ENCODE results near the gene TMEM108.

Gene TMEM108

DNA sequence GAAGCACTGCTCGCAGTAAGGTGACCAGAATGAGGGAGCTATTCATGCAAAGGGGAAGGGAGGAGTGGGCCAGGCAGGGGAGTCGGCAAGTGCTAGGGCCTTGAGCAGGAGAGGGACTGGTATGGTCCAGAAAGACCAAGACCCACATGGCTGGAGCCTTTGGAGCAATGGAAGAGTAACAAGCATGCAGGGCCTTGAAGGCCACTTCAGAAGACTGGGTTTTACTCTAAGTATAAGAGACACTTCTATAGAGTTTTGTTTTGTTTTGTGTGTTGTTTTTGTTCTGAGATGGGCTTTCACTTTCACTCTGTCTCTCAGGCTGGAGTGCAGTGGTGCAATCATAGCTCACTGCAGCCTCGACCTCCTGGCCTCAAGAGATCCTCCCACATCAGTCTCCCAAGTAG, 403.7 kb downstream of the TMEM108 start:
- no peaks in the 10 kb centered on the region for H3K27me3 ChIP-seq (ENCODE audit: insufficient read depth, low read length)
- H3K4me1 ChIP-seq (ENCODE audit: insufficient read depth, low read length): no peaks in the 10 kb centered on the region
- H3K9me3 ChIP-seq (ENCODE audit: low read length): no peaks in the 10 kb centered on the region
- no peak overlapping the region for H3K4me3 ChIP-seq (ENCODE audit: low read length)
- no peaks in the 10 kb centered on the region for H3K36me3 ChIP-seq (ENCODE audit: insufficient read depth, low read length)
- no peak overlapping the region for H2AFZ ChIP-seq (ENCODE audit: low read depth, low read length)

DNA sequence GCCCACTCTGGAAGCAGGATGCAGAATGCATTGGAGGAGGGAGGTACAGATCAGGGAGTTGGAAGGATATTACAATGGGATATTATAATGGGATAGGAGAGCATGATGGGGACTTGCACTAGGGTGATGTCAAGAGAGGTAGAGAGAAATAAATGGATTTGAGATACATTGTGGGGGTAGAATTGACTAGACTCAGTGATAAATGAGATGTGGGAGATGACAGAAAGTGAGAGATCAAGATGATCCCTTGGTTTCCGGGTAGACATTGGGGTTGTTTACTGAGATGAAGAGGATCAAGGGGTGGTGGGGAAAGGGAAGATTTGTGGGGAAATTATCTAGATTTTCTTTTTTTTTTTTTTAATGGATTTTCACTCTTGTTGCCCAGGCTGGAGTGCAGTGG, 404.3 kb downstream of the TMEM108 start:
- Histone ChIP-seq H2AFZ (ENCODE audit: low read depth, low read length) (no peak overlapping the region), H3K36me3 (ENCODE audit: insufficient read depth, low read length) (no peaks in the 10 kb centered on the region), H3K4me3 (ENCODE audit: low read length) (no peak overlapping the region), H3K4me1 (ENCODE audit: insufficient read depth, low read length) (no peaks in the 10 kb centered on the region), H3K27me3 (ENCODE audit: insufficient read depth, low read length) (no peaks in the 10 kb centered on the region), H3K9me3 (ENCODE audit: low read length) (no peaks in the 10 kb centered on the region)

DNA sequence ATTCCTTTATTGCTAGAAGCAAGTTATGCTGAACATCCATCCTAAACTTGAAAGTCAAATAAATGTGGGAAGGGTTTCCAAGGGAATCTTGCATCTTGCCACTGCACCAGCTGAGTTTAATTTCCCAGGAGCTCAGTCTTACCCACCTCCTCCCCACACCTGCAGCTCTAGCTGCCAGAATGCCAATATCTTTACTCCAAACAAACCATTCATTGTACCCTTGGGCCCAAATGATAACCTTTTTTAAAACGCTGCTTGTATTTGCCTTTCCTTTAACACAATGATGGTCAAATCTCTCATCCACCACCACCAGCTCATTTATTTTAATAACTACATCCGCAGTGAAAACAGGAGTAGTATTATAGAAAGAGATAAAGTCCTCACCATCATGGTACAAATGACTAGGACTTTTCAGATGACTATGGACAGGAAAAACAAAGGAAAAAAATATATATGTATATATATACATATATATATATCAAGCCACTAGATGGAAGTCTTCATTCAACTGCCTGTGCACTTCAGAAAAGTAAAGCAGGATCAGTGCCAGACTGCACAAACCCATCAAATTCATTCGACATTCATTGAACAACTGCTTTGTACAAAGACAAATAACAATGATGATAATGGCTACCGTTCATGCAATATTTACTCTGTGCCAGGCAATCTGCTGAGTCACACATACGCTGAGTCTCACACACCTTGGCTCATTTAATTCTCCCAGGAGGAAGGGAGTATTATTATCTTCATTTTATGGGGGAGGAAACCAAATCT, 405.6 kb downstream of the TMEM108 start:
- Histone ChIP-seq H3K27me3 (ENCODE audit: insufficient read depth, low read length) (no peaks in the 10 kb centered on the region), H3K4me3 (ENCODE audit: low read length) (no peak overlapping the region), H2AFZ (ENCODE audit: low read depth, low read length) (no peak overlapping the region), H3K4me1 (ENCODE audit: insufficient read depth, low read length) (no peaks in the 10 kb centered on the region), H3K9me3 (ENCODE audit: low read length) (no peaks in the 10 kb centered on the region), H3K36me3 (ENCODE audit: insufficient read depth, low read length) (no peaks in the 10 kb centered on the region)

DNA sequence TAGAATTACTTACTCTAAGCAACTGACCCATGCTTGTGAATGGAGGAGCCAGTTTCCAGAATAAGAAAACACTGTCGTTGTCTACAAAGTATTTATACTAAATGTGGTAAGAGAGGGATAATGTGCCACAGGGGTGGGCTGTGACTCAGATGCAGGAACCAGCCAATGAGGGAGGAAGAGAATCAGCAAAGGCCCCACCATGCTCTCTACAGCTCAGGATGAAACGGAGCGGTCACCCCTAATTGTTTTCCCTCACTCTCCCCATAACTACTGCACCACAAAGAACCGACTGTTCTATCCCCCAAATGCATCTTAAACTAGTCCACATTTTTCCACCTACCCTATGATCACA, 406.2 kb downstream of the TMEM108 start:
- Histone ChIP-seq H3K4me3 (ENCODE audit: low read length) (no peak overlapping the region), H3K4me1 (ENCODE audit: insufficient read depth, low read length) (no peaks in the 10 kb centered on the region), H2AFZ (ENCODE audit: low read depth, low read length) (no peak overlapping the region), H3K36me3 (ENCODE audit: insufficient read depth, low read length) (no peaks in the 10 kb centered on the region), H3K9me3 (ENCODE audit: low read length) (no peaks in the 10 kb centered on the region), H3K27me3 (ENCODE audit: insufficient read depth, low read length) (no peaks in the 10 kb centered on the region)

DNA sequence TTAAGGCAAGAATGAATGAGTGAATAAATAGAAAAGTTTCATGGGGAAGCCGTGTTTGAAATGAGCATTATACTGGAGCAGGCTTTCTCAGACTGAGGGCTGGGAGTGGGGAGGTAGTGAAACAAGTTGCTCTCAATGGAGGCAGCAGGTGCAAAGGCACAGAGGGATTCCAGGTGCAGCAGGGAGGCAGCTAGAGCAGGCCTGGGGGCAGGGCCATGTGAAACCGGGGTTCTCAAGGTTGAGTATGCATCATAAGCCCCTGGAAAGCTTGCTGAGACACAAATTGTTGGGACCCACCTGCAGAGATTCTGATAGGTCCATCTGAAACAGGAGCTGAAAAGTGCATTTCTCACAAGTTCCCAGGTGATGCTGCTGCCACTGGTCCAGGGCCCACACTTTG, 406.9 kb downstream of the TMEM108 start:
- H3K4me1 ChIP-seq (ENCODE audit: insufficient read depth, low read length): no peaks in the 10 kb centered on the region
- H3K36me3 ChIP-seq (ENCODE audit: insufficient read depth, low read length): no peaks in the 10 kb centered on the region
- H3K4me3 ChIP-seq (ENCODE audit: low read length): no peak overlapping the region
- H3K9me3 ChIP-seq (ENCODE audit: low read length): no peaks in the 10 kb centered on the region
- no peak overlapping the region for H2AFZ ChIP-seq (ENCODE audit: low read depth, low read length)
- no peaks in the 10 kb centered on the region for H3K27me3 ChIP-seq (ENCODE audit: insufficient read depth, low read length)

Data from neuron (in vitro differentiated cells).